ENCODE data around the gene KDELR3.

The KDELR3 gene

DNA sequence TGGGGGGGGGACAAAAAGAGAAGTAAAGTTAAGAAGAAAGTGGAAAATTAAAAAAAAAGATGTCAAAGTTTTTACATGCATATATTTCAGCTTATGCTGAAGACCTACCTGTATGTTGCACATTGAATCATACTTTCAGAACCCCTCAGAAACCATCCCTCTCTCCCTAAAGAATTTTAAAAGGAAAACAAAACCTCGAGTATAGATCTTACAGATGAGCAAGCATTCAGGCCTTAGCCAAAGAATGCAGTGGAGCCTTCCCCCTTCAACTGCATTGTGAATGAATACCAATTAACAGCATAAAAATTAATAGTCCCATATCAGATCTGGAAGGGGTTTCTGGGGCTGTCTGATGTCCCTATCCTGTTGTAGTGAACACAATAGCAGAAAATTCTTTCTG is 16.3 kb downstream of the KDELR3 start:
- no peak for FAIRE-seq

DNA sequence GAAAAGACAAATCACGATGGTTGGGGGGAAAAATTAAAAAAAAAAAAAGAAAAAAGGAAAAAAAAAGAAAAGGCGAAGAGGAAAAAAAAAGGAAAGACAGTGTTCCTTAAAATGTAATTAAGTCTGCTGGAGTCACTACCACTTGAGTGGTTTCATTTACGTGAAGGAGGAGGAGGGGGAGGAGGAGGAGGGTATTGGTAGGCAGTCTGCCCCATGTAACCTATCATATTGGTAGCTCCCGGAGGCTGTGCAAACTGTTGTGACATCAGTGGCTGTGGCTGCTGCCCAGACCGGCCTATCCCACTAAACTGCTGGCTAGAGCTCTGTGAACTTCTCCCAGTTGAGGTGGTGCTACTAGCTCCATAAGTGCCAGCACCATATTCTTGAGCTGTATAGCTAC is 17.9 kb downstream of the KDELR3 start:
- no peak for FAIRE-seq

- no peak for FAIRE-seq
These were observed 20.1 kb downstream of the KDELR3 start for GRCh38 chr22:38487946-38488345.

DNA sequence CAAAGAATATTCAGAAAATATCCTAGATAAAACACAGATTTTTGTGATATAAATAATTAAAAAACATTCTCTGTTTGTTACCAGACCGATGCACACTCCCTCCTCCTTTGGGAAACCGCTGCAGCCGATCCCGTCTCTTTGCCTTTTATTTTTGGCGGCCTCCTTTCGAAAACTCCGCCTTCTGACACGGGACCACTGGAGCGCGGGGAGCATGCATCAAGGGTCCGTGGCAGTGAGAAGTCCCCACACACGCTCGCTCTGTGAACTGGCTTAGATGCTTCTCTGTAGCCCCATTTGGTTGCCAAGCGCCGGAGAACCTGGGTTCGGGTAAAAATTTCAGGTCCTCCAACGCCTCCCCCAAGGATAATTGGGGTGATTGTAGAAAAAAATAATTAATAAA is 21.2 kb downstream of the KDELR3 start:
- FAIRE-seq: no peak

- no peak for FAIRE-seq
These were observed 21.8 kb downstream of the KDELR3 start for GRCh38 chr22:38489561-38490145.

GRCh38 chr22:38490475-38490874 is 22.6 kb downstream of the KDELR3 start:
- no peak for FAIRE-seq

DNA sequence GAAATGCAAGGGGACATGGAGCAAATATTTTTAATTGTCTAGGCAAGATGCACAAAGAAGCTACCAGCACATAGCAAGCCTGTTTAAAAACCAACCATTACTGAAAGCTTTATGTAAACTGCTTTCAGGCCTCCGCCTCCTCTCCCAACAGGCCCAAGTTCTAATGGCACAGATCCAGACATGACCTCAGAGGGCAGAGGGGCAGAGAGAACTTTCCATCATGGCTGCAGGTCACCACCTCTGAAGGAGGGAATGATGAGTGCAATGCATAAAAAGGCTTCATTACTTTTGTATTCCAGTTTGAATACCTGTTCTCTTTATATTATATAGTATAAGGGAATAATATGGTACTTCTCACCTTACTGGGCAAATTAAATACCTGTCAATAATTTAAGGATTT is 23.0 kb downstream of the KDELR3 start:
- no peak for FAIRE-seq

DNA sequence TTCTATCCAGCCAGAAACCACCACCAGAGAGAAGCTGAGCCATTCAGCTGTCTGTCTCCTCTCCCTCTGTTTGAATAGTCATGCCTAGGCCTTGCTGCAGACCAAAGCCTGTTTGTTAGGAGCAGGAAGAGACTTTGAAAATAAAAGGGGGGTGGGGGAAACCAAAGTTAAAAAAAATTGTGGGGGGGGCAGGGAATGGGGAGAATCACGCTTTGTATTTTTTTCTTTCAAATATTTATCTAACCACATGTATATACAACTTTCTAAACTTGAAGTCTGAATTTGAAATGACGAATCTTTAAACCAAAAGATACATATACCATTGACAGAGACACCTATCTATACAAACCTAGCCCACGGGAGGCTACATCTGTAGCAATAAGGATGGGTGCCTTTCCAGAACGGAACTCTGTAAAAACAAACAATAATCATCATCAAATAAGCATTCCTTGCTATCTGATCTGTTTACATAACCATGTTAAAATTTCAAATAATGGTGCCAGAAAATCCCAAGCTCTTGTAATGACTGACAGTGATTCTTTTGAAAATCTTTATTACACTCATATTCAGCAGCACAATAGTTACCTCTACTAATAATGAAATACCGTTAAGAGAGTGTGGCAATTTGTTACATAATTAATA is 23.9 kb downstream of the KDELR3 start:
- FAIRE-seq: no peak

GRCh38 chr22:38494498-38494897 is 26.6 kb downstream of the KDELR3 start:
- no peak for FAIRE-seq

DNA sequence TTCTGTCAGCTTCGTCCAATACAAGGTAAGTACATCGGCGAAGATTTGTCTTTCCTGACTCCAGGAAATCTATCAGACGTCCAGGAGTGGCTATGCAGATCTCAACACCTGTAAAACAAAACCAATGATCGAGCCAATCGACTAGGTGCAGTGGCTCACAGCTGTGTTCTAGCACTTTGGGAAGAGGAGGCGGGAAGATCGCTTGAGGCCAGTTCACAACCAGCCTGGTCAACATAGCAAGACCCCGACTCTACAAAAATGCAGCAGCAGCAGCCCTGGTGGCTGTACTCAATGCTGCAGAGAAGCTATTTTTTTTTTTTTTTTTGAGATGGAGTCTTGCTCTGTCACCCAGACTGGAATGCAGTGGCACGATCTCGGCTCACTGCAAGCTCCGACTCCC is 27.0 kb downstream of the KDELR3 start:
- FAIRE-seq: no peak

DNA sequence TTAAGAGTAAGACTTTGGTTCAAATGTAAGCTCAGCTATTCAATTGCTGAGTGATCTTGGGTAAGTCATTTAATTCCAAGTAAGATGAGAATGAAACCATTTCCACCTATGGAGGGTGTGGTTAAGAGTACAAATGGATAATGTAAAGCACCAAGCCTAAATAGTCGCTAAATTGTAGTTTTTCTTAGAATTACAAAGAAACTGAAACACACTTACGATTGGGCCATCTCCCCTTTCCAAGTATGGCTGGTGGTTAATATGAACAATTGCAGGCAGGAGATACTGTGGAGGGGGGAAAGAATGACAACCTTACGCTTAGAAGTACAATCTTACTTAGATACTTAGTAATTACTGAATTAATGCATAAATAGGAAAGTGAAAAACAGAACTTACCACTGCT is 30.0 kb downstream of the KDELR3 start:
- FAIRE-seq: no peak

- no peak for FAIRE-seq
These were observed 34.1 kb downstream of the KDELR3 start for GRCh38 chr22:38501797-38502672.

DNA sequence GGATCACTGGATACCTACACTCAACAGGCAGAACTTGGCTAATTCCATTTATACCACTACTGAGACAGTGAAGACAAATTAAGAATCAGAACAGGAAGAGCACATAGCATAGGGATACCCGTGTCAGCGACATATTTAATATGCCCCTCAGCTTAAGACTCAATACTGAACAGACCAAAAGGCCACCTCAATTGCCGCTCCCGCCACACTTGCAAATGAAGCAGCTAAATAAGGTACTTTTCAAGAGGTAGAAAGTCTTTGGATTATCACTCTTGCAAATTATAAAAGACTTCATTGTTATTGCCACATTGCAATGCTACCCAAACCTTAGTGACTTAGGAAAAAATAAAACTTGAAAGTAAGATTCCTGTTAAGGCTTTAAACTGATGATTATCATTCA is 35.1 kb downstream of the KDELR3 start:
- no peak for FAIRE-seq

DNA sequence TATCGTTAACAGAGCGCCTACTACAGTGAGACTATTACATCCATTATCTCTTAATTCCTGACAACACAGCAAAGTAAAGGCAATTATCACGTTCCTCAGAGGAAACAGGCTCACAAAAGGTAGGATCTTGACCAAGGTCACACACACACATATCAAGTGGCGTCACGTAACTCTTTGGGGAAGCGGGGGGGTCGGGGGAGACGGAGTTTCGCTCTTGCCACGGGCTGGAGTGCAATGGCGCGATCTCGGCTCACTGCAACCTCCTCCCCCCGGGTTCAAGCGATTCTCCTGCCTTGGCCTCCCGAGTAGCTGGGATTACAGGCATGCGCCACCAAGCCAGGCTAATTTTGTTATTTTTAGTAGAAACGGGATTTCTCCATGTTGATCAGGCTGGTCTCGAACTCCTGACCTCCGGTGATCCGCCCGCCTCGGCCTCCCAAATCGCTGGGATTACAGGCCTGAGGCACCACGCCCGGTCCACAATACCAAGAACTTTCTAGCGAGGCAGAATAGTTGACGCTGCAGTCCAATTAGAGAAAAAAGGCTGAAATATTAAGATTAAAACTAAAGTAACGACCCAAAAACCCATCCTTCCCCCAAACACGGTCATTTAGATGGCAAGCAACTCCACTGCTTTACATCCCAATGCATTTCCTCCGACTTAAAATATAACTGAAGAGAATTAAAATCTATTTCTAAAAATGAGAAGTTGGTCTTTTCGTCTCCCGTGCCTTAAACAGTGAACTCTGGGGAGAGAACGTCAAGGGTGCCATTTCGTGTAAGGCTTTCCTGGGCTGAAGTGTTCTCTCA is 37.0 kb downstream of the KDELR3 start:
- no peak for FAIRE-seq

- no peak for FAIRE-seq
These were observed 37.7 kb downstream of the KDELR3 start for GRCh38 chr22:38505541-38506117.

DNA sequence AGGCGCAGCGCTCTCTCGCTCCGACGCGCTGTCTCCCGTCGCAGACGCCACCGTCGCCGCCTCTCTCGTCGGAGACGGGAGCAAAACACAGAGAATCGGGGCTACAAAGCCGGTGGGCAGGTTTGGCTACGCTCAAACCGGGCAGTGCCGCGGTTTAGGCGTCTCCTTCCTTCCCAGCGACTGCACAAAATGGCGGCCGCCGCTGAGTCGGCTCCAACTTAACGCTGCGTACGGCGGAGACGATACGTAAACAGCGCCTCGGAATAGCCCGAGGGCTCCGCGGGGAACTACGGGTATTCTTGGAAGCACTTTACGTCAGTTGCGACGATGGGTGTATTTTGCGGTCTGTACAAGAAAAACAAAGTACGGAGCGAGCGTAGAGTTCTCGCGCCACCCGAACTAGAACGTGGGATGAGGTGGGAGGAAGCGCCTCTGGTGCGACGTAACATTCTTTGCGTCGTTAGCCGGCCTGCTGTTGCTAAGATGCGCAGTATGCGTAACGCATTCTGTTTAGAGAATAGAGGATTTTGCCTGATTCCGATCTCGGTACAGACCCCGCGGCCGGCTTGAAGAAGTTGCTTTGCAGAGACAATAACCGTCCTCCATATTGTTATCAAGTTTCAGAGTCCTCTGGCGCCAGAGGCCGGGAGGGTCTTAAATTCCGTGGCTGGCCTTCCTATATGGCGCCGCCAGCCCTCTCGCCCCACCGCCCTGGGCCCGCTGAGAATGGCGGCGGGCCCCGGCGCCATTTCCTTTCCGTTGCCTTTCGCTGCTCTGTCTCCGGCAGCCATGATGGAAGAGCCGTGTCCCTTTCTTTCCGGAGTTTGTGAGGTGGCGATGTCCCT is 38.4 kb downstream of the KDELR3 start, which contains the start of gene DDX17:
DDX17 (minus strand) TSS at position 194 of the 845 bp plus-strand sequence.
- peak; percentile 97 for FAIRE-seq

- FAIRE-seq: no peak
These were observed 42.6 kb downstream of the KDELR3 start for GRCh38 chr22:38510416-38510970.

GRCh38 chr22:38513063-38513462 is 45.2 kb downstream of the KDELR3 start:
- FAIRE-seq: no peak

- no peak for FAIRE-seq
These were observed 50.7 kb downstream of the KDELR3 start for GRCh38 chr22:38518620-38519019.

DNA sequence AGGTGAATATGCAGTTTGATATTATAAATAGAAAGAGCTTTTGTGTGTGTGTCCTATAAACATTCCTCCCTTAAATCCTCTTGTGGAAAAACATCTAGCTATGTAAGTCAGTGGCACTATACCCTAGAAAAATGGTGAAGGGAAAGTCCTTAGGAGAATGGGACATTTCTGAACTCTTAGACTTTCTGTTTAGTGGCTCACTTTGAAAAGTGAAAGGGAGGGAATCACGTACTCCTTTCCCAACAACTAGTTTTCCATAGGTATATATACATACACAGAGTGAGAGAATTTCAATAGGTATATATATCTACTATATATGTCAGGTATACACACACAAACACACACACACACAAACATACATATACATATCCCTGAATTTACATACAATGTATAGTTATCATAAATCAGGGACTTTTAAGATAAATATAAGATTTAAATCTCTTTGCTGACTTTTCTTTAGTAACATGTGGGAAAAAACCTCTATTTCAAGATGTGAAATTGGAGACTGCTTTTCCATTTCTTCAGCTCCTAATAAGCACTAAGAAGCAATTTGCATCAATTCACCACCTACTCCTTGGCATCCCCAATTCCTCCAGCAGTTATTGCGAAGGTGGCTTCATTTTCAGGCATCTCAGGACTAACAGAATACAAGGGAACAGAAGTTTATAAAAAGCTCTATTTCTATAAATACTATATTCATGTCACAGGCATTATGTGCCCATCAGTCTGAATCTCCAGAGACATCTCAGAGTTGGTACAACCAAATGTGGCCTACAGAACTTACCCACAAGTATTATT is 51.8 kb downstream of the KDELR3 start:
- FAIRE-seq: no peak

Measured in endometrium (tissue), 2 donors.